ENCODE results near the gene ANKRD45.
"Not testable (repeated sequence)": the region's sequence is repeated elsewhere in the genome, so short reads cannot be mapped to it uniquely, and the experiment has no call there.

DNA sequence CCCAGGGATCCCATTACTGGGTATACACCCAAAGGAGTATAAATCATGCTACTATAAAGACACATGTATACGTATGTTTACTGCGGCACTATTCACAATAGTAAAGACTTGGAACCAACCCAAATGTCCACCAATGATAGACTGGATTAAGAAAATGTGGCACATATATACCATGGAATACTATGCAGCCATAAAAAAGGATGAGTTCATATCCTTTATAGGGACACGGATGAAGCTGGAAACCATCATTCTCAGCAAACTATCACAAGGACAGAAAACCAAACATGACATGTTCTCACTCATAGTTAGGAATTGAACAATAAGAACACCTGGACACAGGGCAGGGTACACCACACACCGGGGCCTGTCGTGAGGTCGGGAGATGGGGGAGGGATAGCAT lies 31.6 kb upstream of the ANKRD45 start:
- TF ChIP-seq, protein P1, sequence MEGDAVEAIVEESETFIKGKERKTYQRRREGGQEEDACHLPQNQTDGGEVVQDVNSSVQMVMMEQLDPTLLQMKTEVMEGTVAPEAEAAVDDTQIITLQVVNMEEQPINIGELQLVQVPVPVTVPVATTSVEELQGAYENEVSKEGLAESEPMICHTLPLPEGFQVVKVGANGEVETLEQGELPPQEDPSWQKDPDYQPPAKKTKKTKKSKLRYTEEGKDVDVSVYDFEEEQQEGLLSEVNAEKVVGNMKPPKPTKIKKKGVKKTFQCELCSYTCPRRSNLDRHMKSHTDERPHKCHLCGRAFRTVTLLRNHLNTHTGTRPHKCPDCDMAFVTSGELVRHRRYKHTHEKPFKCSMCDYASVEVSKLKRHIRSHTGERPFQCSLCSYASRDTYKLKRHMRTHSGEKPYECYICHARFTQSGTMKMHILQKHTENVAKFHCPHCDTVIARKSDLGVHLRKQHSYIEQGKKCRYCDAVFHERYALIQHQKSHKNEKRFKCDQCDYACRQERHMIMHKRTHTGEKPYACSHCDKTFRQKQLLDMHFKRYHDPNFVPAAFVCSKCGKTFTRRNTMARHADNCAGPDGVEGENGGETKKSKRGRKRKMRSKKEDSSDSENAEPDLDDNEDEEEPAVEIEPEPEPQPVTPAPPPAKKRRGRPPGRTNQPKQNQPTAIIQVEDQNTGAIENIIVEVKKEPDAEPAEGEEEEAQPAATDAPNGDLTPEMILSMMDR (IDR thresholded peaks at IDR 0.05; ENCODE audit: low read depth, low read length, poor library complexity, severe bottlenecking), result not testable (repeated sequence)
- TF ChIP-seq EZH2phosphoT487 (IDR thresholded peaks at IDR 0.05; ENCODE audit: borderline replicate concordance, low read length), result not testable (repeated sequence)
